Endothelial cell of umbilical vein (primary cell): ENCODE data around the gene SLCO6A1. TPM values are rescaled to one million over a fixed set of nuclear protein-coding genes. Genes with fewer than 3 reads are reported as not detected.

Source experiments
- Bru-seq: library from RNA; stranded (reverse); fragments of 400-500 nt; gene quantifications from one replicate; lab custom pipeline; 2021; lab: Mats Ljungman, UMichigan
- BruChase-seq, 2 experiments: library from RNA; stranded (reverse); fragments of 400-500 nt; gene quantifications; one replicate each; lab custom pipeline; 2021; lab: Mats Ljungman, UMichigan
- BruUV-seq: library from RNA; stranded (reverse); fragments of 400-500 nt; replicated peaks from 2 replicates; lab custom pipeline; 2021; lab: Mats Ljungman, UMichigan
- CTCF ChIA-PET: fragments of 300-600, 350-600 bp; sonication (Branson Sonifier 250); formaldehyde crosslinking; loops from one replicate; lab custom pipeline; 2021; ENCODE audit warnings: antibody characterized with exemption, inconsistent platforms; lab: Charles Lee
- POLR2A ChIA-PET: fragments of 300-600, 350-600 bp; sonication (Branson Sonifier 250); formaldehyde crosslinking; loops from one replicate; lab custom pipeline; 2021; ENCODE audit warnings: antibody characterized with exemption, inconsistent platforms; lab: Charles Lee
- DNase-seq: peaks from one replicate; pipeline ENCODE4 v3.0.0-alpha.2; 2011; ENCODE audit warnings: low read depth, low spot score
- FAIRE-seq: peaks from 2 replicates; lab custom pipeline; 2011; peaks lifted over from hg19 to GRCh38; lab: Jason Lieb, UNC
- H2AFZ ChIP-seq: 2 replicates; pipeline ENCODE4 v1.6.0; 2012; ENCODE audit warnings: low read depth, low read length, control low read depth, inconsistent platforms
- H3K27ac ChIP-seq: 2 replicates; pipeline ENCODE4 v1.5.1; 2011; ENCODE audit warnings: low read depth, mild to moderate bottlenecking, control low read depth, low read length, moderate library complexity; ENCODE audit not compliant: insufficient read depth
- H3K27me3 ChIP-seq, 2 experiments: 2 replicates each; pipeline versions ENCODE4 v1.6.0 to v1.6.1; 2011; ENCODE audit warnings: low read length in 2 of 2, mixed read lengths in 1 of 2; ENCODE audit not compliant: control insufficient read depth in 2 of 2, insufficient read depth in 2 of 2
- H3K36me3 ChIP-seq, 2 experiments: 2 replicates in 1 of 2; 3 replicates in 1 of 2; pipeline ENCODE4 v1.5.1; 2011; ENCODE audit warnings: low read length in 2 of 2, mild to moderate bottlenecking in 1 of 2, moderate library complexity in 1 of 2; ENCODE audit not compliant: control insufficient read depth in 2 of 2, insufficient read depth in 2 of 2; ENCODE audit errors: extremely low read depth in 1 of 2
- H3K4me1 ChIP-seq: 3 replicates; pipeline ENCODE4 v1.5.1; 2011; ENCODE audit warnings: mild to moderate bottlenecking, low read length; ENCODE audit not compliant: control insufficient read depth, insufficient read depth; ENCODE audit errors: extremely low read depth
- H3K4me2 ChIP-seq: 2 replicates; pipeline ENCODE4 v1.6.1; 2011; ENCODE audit warnings: low read length, control low read depth, mixed read lengths; ENCODE audit not compliant: insufficient read depth
- H3K4me3 ChIP-seq, 3 experiments: fragments of 200-600 bp in 1 of 3; sonication (generic), shearing (Covaris generic) in 1 of 3; replicated peaks in 1 of 3; 2 replicates each; pipeline ENCODE4 v1.5.1; 2011 to 2016; ENCODE audit warnings: control low read depth in 3 of 3, low read length in 3 of 3, mild to moderate bottlenecking in 2 of 3, inconsistent platforms in 1 of 3, low read depth in 1 of 3, moderate library complexity in 1 of 3; ENCODE audit not compliant: insufficient read depth in 1 of 3
- H3K79me2 ChIP-seq: 2 replicates; pipeline ENCODE4 v1.6.0; 2012; ENCODE audit warnings: low read length, inconsistent platforms; ENCODE audit not compliant: control insufficient read depth, insufficient read depth
- H3K9ac ChIP-seq: replicated peaks from 2 replicates; pipeline ENCODE3; 2011; ENCODE audit warnings: low read length, control low read depth; ENCODE audit not compliant: insufficient read depth; ENCODE audit errors: extremely low read depth
- H3K9me1 ChIP-seq: replicated peaks from 3 replicates; pipeline ENCODE4 v1.6.0; 2011; ENCODE audit warnings: mild to moderate bottlenecking, low read length; ENCODE audit not compliant: control insufficient read depth, insufficient read depth; ENCODE audit errors: extremely low read depth
- H3K9me3 ChIP-seq: replicated peaks from 2 replicates; pipeline ENCODE4 v1.5.1; 2012; ENCODE audit warnings: low read length, inconsistent platforms; ENCODE audit not compliant: control insufficient read depth, insufficient read depth
- H4K20me1 ChIP-seq: replicated peaks from 2 replicates; pipeline ENCODE3; 2011; ENCODE audit warnings: mild to moderate bottlenecking, low read length; ENCODE audit not compliant: control insufficient read depth, insufficient read depth; ENCODE audit errors: extremely low read depth
- CTCF ChIP-seq, 2 donors: IDR thresholded peaks; 1 replicate in 1 of 2; 2 replicates in 1 of 2; pipeline ENCODE4 v1.5.1; 2011; ENCODE audit warnings: low read length in 2 of 2, mild to moderate bottlenecking in 2 of 2, moderate library complexity in 2 of 2, control low read depth in 1 of 2, inconsistent platforms in 1 of 2, low read depth in 1 of 2; ENCODE audit not compliant: insufficient read depth in 1 of 2; ENCODE audit errors: extremely low read depth in 1 of 2
- EZH2 ChIP-seq: IDR thresholded peaks from 2 replicates; pipeline ENCODE4 v1.6.1; 2012; ENCODE audit warnings: borderline replicate concordance, low read depth, mild to moderate bottlenecking, moderate library complexity, low read length, inconsistent platforms; ENCODE audit not compliant: severe bottlenecking
- FOS ChIP-seq: IDR thresholded peaks from 2 replicates; pipeline ENCODE4 v1.6.1; 2011; ENCODE audit warnings: mild to moderate bottlenecking, low read length, moderate library complexity, borderline replicate concordance; ENCODE audit not compliant: insufficient read depth
- GATA2 ChIP-seq: IDR thresholded peaks from 2 replicates; pipeline ENCODE4 v1.7.0; 2011; ENCODE audit warnings: low read depth, mild to moderate bottlenecking, moderate library complexity, mixed read lengths, low read length; ENCODE audit not compliant: insufficient read length, insufficient read depth
- JUN ChIP-seq: IDR thresholded peaks from 2 replicates; pipeline ENCODE4 v1.6.1; 2011; ENCODE audit warnings: borderline replicate concordance, low read depth; ENCODE audit not compliant: insufficient read length, insufficient read depth
- MYC ChIP-seq: IDR thresholded peaks from one replicate; pipeline ENCODE4 v1.6.1; 2011; ENCODE audit warnings: mild to moderate bottlenecking, low read depth, low read length
- POLR2A ChIP-seq: IDR thresholded peaks from 2 replicates; pipeline ENCODE4 v1.6.1; 2012; ENCODE audit warnings: low read depth, mild to moderate bottlenecking, control low read depth, low read length
- POLR2AphosphoS5 ChIP-seq: IDR thresholded peaks from 2 replicates; pipeline ENCODE4 v1.6.1; 2012; ENCODE audit warnings: low read depth, mild to moderate bottlenecking, control low read depth, low read length, moderate library complexity; ENCODE audit not compliant: insufficient read depth
- dilution Hi-C: fragments of 300-500 bp; cut with MboI; formaldehyde crosslinking; loops from one replicate; pipeline ENCODE4 v1.15.0; 2019; ENCODE audit warnings: low sequenced_read_pairs; ENCODE audit not compliant: extremely low pct_ligation_motif_present
- intact Hi-C: fragments of 100-400 bp; cut with micrococcal nuclease; formaldehyde crosslinking; loops from one replicate; pipeline ENCODE4 v1.10.0; 2022
- long read RNA-seq: library from polyadenylated mRNA; stranded (forward); transcript quantifications from one replicate; pipeline ENCODE4 v2.0.0, GENCODE V29; 2021
- polyA minus RNA-seq, 3 experiments: library from RNA; depleted of rRNA, polyadenylated mRNA; stranded (reverse); fragments of >200 nt; gene quantifications; 1 replicate in 1 of 3; 2 replicates in 2 of 3; pipeline ENCODE4 v1.2.3, GENCODE V29; 2011
- polyA plus RNA-seq, 4 experiments: library from polyadenylated mRNA; depleted of rRNA in 3 of 4; stranded (reverse) in 3 of 4; unstranded in 1 of 4; fragments of >200 nt; gene quantifications; 2 replicates each; pipeline versions ENCODE4 v1.2.1 to v1.2.3, GENCODE V29; 2011 to 2012; ENCODE audit warnings: missing spikeins in 1 of 4
- total RNA-seq: library from RNA; stranded (reverse); gene quantifications from 2 replicates; pipeline ENCODE4 v1.2.3, GENCODE V29; 2021
- TF ChIP-seq, protein P1 (sequence below): IDR thresholded peaks from 2 replicates; pipeline ENCODE4 v1.6.1; 2011; ENCODE audit not compliant: insufficient read depth, insufficient read length

SLCO6A1 gene
- not detected in 2 replicates for total RNA-seq
- not detected in 2 replicates for polyA plus RNA-seq
- polyA plus RNA-seq (2011; cell fraction: cytosol; rRNA removed), result not detected in 2 replicates
- not detected in 2 replicates for polyA plus RNA-seq (2011; cell fraction: nucleus; rRNA removed)
- not detected in 2 replicates for polyA plus RNA-seq (2012)
- not detected in 2 replicates for polyA minus RNA-seq
- not detected for polyA minus RNA-seq (2011; cell fraction: cytosol; rRNA and poly(A)+ RNA removed)
- polyA minus RNA-seq (2011; cell fraction: nucleus; rRNA and poly(A)+ RNA removed), result not detected in 2 replicates
- percentile 1 among the genes with signal in this experiment for Bru-seq, nascent RNA
- percentile 2 among the genes with signal in this experiment for BruChase-seq, experiment 1, labeled RNA remaining after a 6-hour chase
- BruChase-seq, experiment 2, labeled RNA remaining after a 2-hour chase, result not detected
- long read RNA-seq, result 0 reads

DNA sequence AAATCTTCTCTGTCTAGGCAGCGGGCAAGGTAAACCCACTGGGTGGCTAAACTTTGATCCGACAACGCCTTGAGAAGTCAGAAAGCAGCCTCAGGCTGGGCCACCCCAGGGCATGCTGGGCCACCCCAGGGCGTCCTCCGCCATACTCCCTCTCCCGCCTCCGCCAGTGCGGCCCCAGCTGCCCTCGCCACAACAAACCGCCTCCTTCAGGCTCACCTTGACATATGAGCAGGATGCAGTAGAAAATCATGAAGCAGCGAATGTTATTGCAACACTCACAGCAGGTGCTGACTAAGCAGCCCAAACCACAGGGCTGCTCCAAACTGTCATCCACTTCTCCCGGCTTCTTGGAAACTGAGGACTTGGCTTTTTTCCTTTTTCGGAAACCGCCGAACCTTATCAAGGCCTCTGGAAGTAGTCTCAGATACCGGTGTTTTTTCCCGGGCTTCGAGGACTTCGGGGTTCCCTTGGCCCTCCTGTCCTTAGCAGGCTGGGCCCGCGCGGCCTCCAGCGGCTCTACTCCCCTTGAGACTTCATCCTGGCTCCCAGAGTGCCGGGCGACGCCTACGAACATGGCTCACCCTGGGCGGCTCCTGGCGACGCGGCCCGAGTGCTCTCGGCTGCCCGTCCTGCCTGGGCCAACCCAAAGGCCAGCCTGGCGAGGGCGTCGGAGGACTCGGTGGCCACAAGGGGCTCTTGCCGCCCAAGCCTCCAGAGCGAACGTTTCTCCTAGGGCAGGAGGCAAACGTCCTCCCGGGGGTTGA lies at the start of gene SLCO6A1:
Gene SLCO6A1 (minus strand): TSS at position 731 of the 764 bp plus-strand sequence. CDS start 157 bp downstream, at position 574.
- Histone ChIP-seq H3K9me1 (no peaks in the 10 kb centered on the region), H2AFZ (no peak within 1 kb of the TSS), H3K27ac (no peak within 1 kb of the TSS), H3K79me2 (no peaks in the 10 kb centered on the region), H3K9ac (no peak within 1 kb of the TSS), H3K4me3 (no peak within 1 kb of the TSS), H3K9me3 (no peaks in the 10 kb centered on the region), H3K4me1 (no peaks in the 10 kb centered on the region), H3K4me2 (no peak within 1 kb of the TSS), H4K20me1 (no peaks in the 10 kb centered on the region), H3K36me3 (no peaks in the 10 kb centered on the region), H3K27me3 (no peaks in the 10 kb centered on the region)
- dilution Hi-C loops (no loop called here), intact Hi-C loops (no loop called here)
- no peak for DNase-seq
- no peak for TF ChIP-seq GATA2
- TF ChIP-seq, protein P1, sequence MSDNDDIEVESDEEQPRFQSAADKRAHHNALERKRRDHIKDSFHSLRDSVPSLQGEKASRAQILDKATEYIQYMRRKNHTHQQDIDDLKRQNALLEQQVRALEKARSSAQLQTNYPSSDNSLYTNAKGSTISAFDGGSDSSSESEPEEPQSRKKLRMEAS, result no peak
- TF ChIP-seq POLR2A, result no peak
- TF ChIP-seq JUN, result no peak
- TF ChIP-seq POLR2AphosphoS5, result no peak
- no peak for TF ChIP-seq EZH2
- TF ChIP-seq FOS, result no peak
- TF ChIP-seq MYC, result no peak
- TF ChIP-seq CTCF (IDR thresholded peaks at IDR 0.05; ENCODE audit: extremely low read depth in 1 of 2, insufficient read depth in 1 of 2, low read depth in 1 of 2, low read length in 2 of 2), result no peak
- FAIRE-seq, result no peak
- ChIA-PET CTCF (no interaction called here), POLR2A (no interaction called here)
- BruUV-seq, result no TSS peak
